ENCODE data around the gene HMGN3.

HMGN3 gene

DNA sequence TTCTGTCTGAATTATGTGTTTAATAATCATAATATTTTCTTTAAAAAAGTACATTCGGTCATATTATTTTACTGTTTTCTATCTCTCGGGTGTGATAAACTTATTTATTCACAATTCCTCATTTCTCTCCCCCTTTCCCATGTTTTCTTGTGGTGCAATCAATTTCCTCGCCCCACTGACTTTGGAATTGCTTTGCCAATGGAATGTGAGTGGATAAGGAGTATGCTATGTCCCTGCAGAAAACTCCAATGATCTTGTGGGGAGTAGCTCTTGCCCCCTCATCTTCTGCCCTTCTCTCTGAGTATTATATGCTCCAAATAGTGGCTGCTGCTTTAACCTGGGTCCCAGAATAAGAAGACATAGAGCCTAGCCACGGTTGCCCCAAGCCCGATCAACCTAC, 64.1 kb downstream of the HMGN3 start:
- DNase-seq (ENCODE audit: low read depth): no peak
- no peak overlapping the region for H3K4me3 ChIP-seq (ENCODE audit: low read length)
- TF ChIP-seq, protein P1, sequence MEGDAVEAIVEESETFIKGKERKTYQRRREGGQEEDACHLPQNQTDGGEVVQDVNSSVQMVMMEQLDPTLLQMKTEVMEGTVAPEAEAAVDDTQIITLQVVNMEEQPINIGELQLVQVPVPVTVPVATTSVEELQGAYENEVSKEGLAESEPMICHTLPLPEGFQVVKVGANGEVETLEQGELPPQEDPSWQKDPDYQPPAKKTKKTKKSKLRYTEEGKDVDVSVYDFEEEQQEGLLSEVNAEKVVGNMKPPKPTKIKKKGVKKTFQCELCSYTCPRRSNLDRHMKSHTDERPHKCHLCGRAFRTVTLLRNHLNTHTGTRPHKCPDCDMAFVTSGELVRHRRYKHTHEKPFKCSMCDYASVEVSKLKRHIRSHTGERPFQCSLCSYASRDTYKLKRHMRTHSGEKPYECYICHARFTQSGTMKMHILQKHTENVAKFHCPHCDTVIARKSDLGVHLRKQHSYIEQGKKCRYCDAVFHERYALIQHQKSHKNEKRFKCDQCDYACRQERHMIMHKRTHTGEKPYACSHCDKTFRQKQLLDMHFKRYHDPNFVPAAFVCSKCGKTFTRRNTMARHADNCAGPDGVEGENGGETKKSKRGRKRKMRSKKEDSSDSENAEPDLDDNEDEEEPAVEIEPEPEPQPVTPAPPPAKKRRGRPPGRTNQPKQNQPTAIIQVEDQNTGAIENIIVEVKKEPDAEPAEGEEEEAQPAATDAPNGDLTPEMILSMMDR (conservative IDR thresholded peaks at IDR 0.05; ENCODE audit: low read depth, low read length): no peak

DNA sequence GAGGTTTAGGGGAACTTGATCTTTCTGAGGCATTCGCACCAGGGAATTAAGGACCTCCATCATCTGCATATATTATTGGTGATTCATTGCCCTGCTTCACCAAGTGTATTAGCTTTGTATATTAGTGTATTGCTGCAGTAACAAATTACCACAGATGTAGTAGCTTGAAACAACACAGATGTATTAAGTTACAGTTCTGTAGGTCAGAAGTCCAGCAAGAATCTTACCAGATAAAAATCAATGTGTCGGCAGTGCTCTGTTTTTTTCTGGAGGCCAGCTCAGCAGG, 65.8 kb downstream of the HMGN3 start:
- DNase-seq (ENCODE audit: low read depth): no peak
- H3K4me3 ChIP-seq (ENCODE audit: low read length): no peak overlapping the region
- TF ChIP-seq, protein P1 (conservative IDR thresholded peaks at IDR 0.05; ENCODE audit: low read depth, low read length): no peak

DNA sequence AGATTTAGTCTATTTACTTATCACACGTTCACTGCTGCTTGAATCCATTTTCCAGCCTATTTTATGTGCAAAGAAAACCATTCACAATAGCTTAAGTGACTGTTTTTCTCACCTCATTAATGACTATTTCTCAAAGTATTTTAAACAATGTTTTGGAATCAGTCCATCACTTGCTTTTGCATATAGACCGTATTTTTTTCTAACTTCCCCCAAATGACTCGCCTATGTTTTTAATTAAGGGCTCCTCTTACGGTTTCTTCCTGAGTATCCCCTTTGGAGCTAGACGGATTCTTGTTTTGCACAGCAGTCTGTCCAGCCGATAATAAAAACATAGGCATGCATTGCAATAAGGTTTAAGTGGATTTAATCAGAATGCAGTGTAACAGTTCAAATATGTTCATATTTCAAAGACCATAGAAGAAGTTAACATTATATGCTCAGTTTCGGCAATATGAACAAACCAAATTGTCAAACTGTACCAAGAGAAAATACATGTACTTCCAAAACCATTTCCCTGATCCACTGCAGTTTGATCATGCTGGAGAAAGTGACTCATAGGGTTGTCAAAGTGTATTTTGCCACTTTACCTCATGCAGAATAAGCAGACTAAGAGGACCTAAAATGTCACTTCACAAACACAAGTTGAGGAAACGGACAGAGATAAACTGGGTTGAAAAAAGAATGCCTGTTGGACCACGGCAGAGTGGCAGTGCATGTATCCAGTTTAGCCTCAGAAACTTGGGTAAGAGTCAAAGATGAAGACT, 66.4 kb downstream of the HMGN3 start:
- TF ChIP-seq, protein P1 (conservative IDR thresholded peaks at IDR 0.05; ENCODE audit: low read depth, low read length): no peak
- peak; percentile 17 for DNase-seq (ENCODE audit: low read depth)
- no peak overlapping the region for H3K4me3 ChIP-seq (ENCODE audit: low read length)

DNA sequence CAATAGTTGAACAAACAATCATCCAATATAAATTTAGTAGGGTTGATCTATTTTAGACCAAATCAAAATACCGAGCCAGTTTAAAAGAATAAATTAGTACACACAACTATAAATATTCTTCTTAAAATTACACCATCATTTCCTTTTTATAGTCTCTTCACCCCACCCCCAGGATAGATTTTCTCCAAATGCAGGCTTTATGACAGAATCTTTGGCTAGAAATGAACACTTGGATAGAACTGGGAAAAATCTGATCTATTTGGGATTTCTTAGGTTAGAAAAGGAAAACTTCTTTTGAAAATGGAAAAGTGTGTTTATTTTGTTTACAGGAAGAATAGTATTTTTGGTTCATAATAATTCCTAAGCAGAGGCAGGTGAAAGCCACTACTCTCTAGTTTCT, 74.6 kb downstream of the HMGN3 start:
- DNase-seq (ENCODE audit: low read depth): no peak
- TF ChIP-seq, protein P1 (conservative IDR thresholded peaks at IDR 0.05; ENCODE audit: low read depth, low read length): no peak
- no peak overlapping the region for H3K4me3 ChIP-seq (ENCODE audit: low read length)

DNA sequence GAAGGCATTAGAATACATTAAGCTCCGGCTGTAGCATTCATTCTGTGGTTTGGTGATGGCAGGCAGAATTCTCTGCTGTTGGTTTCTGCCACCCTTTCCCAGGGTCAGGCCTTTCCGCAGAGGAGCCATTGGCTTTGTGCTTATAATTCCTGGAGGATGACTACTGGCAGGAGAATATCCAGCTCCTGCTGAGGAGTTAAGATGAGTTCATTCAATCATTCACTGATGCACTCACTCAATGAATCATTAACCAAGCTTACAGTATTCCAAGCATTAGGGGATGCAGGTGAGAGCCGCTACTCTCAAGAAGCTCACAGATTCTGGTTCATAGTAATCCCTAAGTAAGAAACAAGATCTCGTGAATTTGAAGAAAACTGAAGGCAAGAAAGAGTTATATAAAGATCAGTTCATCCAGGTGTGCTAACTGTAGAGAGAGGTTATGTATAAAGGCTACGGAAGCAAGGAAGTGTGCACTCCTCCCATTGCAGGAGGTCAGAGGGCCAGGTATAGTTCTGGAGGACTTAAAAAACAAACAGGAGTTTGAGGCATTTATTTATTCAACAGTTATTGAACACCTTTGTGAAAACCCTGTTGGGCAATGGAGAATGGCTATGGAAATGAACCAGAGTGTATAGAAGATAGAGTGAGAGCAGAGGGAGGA, 75.5 kb downstream of the HMGN3 start:
- no peak overlapping the region for H3K4me3 ChIP-seq (ENCODE audit: low read length)
- DNase-seq (ENCODE audit: low read depth): no peak
- TF ChIP-seq, protein P1 (conservative IDR thresholded peaks at IDR 0.05; ENCODE audit: low read depth, low read length): no peak

DNA sequence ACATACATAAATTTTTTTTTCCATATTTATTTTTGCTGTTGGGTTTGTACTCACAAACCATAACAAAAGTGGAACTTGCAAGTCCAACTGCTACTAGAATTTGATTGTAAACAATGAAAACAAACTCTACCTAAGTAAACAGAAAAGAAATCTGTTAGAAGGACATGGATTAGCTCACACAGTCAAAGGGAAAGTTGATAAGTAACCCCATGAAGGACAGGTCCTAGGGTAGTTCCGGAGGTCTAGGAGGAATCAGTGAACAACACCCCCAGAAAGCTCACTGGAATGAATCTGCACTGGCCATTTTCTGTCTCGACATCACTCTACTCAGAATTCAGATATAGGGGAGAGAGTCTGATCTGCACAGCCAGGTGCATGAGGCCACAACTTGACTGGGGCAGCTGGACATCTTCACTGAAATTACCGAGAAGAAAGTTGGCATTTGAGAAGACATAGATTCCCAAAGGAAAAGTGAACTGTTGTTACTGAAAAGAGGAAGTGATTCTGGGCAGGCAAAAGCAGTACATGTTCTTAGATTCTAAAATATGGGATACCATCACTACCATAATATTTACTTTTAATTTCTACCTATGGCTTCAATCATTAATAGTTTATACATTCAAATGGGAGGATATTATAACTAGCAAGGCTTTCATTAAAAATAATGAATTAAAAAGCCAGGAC, 76.4 kb downstream of the HMGN3 start:
- TF ChIP-seq, protein P1 (conservative IDR thresholded peaks at IDR 0.05; ENCODE audit: low read depth, low read length): no peak
- no peak overlapping the region for H3K4me3 ChIP-seq (ENCODE audit: low read length)
- no peak for DNase-seq (ENCODE audit: low read depth)
